ENCODE measurements around the gene MRPS15.

Gene MRPS15

GRCh38 chr1:36446271-36446670 is 17.9 kb downstream of the MRPS15 start:
- Mint-ChIP-seq H3K9me3 (no peaks in the 10 kb centered on the region), H3K36me3 (ENCODE audit: low read depth) (no peaks in the 10 kb centered on the region), H3K27ac (peak overlapping the region; percentile 36), H3K4me3 (no peak overlapping the region), H3K27me3 (ENCODE audit: low read depth, poor library complexity) (peaks cover 5% of the 10 kb centered on the region), H3K4me1 (peaks cover 38% of the 10 kb centered on the region)
- peak; percentile 43 for DNase-seq
- peak; percentile 55 for TF ChIP-seq CTCF (IDR thresholded peaks at IDR 0.05)

GRCh38 chr1:36443297-36443696 is 20.9 kb downstream of the MRPS15 start:
- peaks cover 3% of the 10 kb centered on the region for H3K27me3 Mint-ChIP-seq (ENCODE audit: low read depth, poor library complexity)
- no peak overlapping the region for H3K27ac Mint-ChIP-seq
- H3K4me1 Mint-ChIP-seq: peaks cover 28% of the 10 kb centered on the region
- no peaks in the 10 kb centered on the region for H3K9me3 Mint-ChIP-seq
- peaks cover 8% of the 10 kb centered on the region for H3K36me3 Mint-ChIP-seq (ENCODE audit: low read depth)
- H3K4me3 Mint-ChIP-seq: no peak overlapping the region
- no peak for TF ChIP-seq CTCF (IDR thresholded peaks at IDR 0.05)
- no peak for DNase-seq

- no peak for DNase-seq
- no peak for TF ChIP-seq CTCF (IDR thresholded peaks at IDR 0.05)
- Mint-ChIP-seq H3K4me3 (no peak overlapping the region), H3K27ac (no peak overlapping the region), H3K9me3 (no peaks in the 10 kb centered on the region), H3K4me1 (peaks cover 25% of the 10 kb centered on the region), H3K27me3 (ENCODE audit: low read depth, poor library complexity) (peaks cover 3% of the 10 kb centered on the region), H3K36me3 (ENCODE audit: low read depth) (peaks cover 9% of the 10 kb centered on the region)
These were observed 21.8 kb downstream of the MRPS15 start for GRCh38 chr1:36442337-36442736.

- Mint-ChIP-seq H3K36me3 (ENCODE audit: low read depth) (peaks cover 19% of the 10 kb centered on the region), H3K27me3 (ENCODE audit: low read depth, poor library complexity) (no peaks in the 10 kb centered on the region), H3K27ac (no peak overlapping the region), H3K9me3 (no peaks in the 10 kb centered on the region), H3K4me3 (no peak overlapping the region), H3K4me1 (peaks cover 14% of the 10 kb centered on the region)
- DNase-seq: no peak
- no peak for TF ChIP-seq CTCF (IDR thresholded peaks at IDR 0.05)
These were observed 23.5 kb downstream of the MRPS15 start for GRCh38 chr1:36440646-36441045.

GRCh38 chr1:36440044-36440443 is 24.1 kb downstream of the MRPS15 start:
- Mint-ChIP-seq H3K27ac (no peak overlapping the region), H3K4me3 (no peak overlapping the region), H3K27me3 (ENCODE audit: low read depth, poor library complexity) (no peaks in the 10 kb centered on the region), H3K9me3 (no peaks in the 10 kb centered on the region), H3K4me1 (peaks cover 14% of the 10 kb centered on the region), H3K36me3 (ENCODE audit: low read depth) (peaks cover 19% of the 10 kb centered on the region)
- DNase-seq: no peak
- TF ChIP-seq CTCF (IDR thresholded peaks at IDR 0.05): no peak

GRCh38 chr1:36438715-36439114 is 25.5 kb downstream of the MRPS15 start:
- no peak overlapping the region for H3K4me3 Mint-ChIP-seq
- H3K27ac Mint-ChIP-seq: no peak overlapping the region
- H3K36me3 Mint-ChIP-seq (ENCODE audit: low read depth): peaks cover 23% of the 10 kb centered on the region
- no peaks in the 10 kb centered on the region for H3K27me3 Mint-ChIP-seq (ENCODE audit: low read depth, poor library complexity)
- H3K4me1 Mint-ChIP-seq: peaks cover 14% of the 10 kb centered on the region
- H3K9me3 Mint-ChIP-seq: no peaks in the 10 kb centered on the region
- TF ChIP-seq CTCF (IDR thresholded peaks at IDR 0.05): no peak
- no peak for DNase-seq
